HG03439 (cell line): ENCODE results near the gene MMRN2.
"Not testable (repeated sequence)": the region's sequence is repeated elsewhere in the genome, so short reads cannot be mapped to it uniquely, and the experiment has no call there.

Source experiments
- ATAC-seq: cut with Tn5 transposase; IDR thresholded peaks from one replicate; pipeline ENCODE4 v1.9.1; 2021; ENCODE audit warnings: mild to moderate bottlenecking, moderate library complexity; ENCODE audit not compliant: unreplicated experiment

The MMRN2 gene

GRCh38 chr10:86956848-86957448, 467 bp downstream of the MMRN2 start:
- no peak for ATAC-seq

- no peak for ATAC-seq
Observed at GRCh38 chr10:86956195-86956847, 1.1 kb downstream of the MMRN2 start.

GRCh38 chr10:86955501-86956194, 1.8 kb downstream of the MMRN2 start:
- no peak for ATAC-seq

- ATAC-seq: no peak
Observed at GRCh38 chr10:86954681-86955500, 2.5 kb downstream of the MMRN2 start.

- ATAC-seq: no peak
Observed at GRCh38 chr10:86953747-86954680, 3.4 kb downstream of the MMRN2 start.

GRCh38 chr10:86952697-86953096, 4.7 kb downstream of the MMRN2 start:
- ATAC-seq: not testable (repeated sequence)

GRCh38 chr10:86952106-86952505, 5.3 kb downstream of the MMRN2 start:
- no peak for ATAC-seq

- no peak for ATAC-seq
Observed at GRCh38 chr10:86951184-86951761, 6.1 kb downstream of the MMRN2 start.

GRCh38 chr10:86950349-86950748, 7.1 kb downstream of the MMRN2 start:
- no peak for ATAC-seq

GRCh38 chr10:86947806-86948205, 9.6 kb downstream of the MMRN2 start:
- not testable (repeated sequence) for ATAC-seq

- ATAC-seq: no peak
Observed at GRCh38 chr10:86946213-86947155, 10.9 kb downstream of the MMRN2 start.

GRCh38 chr10:86945361-86946212, 11.8 kb downstream of the MMRN2 start:
- ATAC-seq: no peak

- ATAC-seq: no peak
Observed at GRCh38 chr10:86944907-86945306, 12.5 kb downstream of the MMRN2 start.

GRCh38 chr10:86944471-86944870, 12.9 kb downstream of the MMRN2 start:
- ATAC-seq: no peak

GRCh38 chr10:86944031-86944419, 13.4 kb downstream of the MMRN2 start:
- ATAC-seq: no peak

GRCh38 chr10:86943316-86944030, 13.9 kb downstream of the MMRN2 start:
- ATAC-seq: no peak
